GM18508 (cell line): ENCODE data around the gene LPP.

Experiments used
- ATAC-seq: cut with Tn5 transposase; IDR thresholded peaks from one replicate; pipeline ENCODE4 v1.9.1; 2021; ENCODE audit warnings: moderate number of reproducible peaks; ENCODE audit not compliant: insufficient read depth, unreplicated experiment

The LPP gene

GRCh38 chr3:188482929-188483328 is 329.0 kb downstream of the LPP start:
- no peak for ATAC-seq

GRCh38 chr3:188486126-188486525 is 332.2 kb downstream of the LPP start:
- ATAC-seq: no peak

- ATAC-seq: no peak
Measured at GRCh38 chr3:188486952-188487351, 333.0 kb downstream of the LPP start.

- no peak for ATAC-seq
Measured at GRCh38 chr3:188487652-188488051, 333.7 kb downstream of the LPP start.

- ATAC-seq: no peak
Measured at GRCh38 chr3:188488801-188489200, 334.8 kb downstream of the LPP start.

GRCh38 chr3:188489639-188490405 is 335.9 kb downstream of the LPP start:
- no peak for ATAC-seq

- ATAC-seq: no peak
Measured at GRCh38 chr3:188490416-188490815, 336.5 kb downstream of the LPP start.

GRCh38 chr3:188491276-188491687 is 337.3 kb downstream of the LPP start:
- no peak for ATAC-seq

GRCh38 chr3:188496390-188496789 is 342.4 kb downstream of the LPP start:
- no peak for ATAC-seq

GRCh38 chr3:188497021-188497420 is 343.1 kb downstream of the LPP start:
- no peak for ATAC-seq

- no peak for ATAC-seq
Measured at GRCh38 chr3:188503647-188504046, 349.7 kb downstream of the LPP start.

- ATAC-seq: no peak
Measured at GRCh38 chr3:188505151-188505550, 351.2 kb downstream of the LPP start.

GRCh38 chr3:188505911-188506310 is 352.0 kb downstream of the LPP start:
- no peak for ATAC-seq

- ATAC-seq: no peak
Measured at GRCh38 chr3:188506446-188506845, 352.5 kb downstream of the LPP start.

GRCh38 chr3:188507244-188507720 is 353.3 kb downstream of the LPP start:
- no peak for ATAC-seq

- ATAC-seq: no peak
Measured at GRCh38 chr3:188508454-188508853, 354.5 kb downstream of the LPP start.

- ATAC-seq: no peak
Measured at GRCh38 chr3:188509316-188509715, 355.4 kb downstream of the LPP start.

GRCh38 chr3:188510366-188510765 is 356.4 kb downstream of the LPP start:
- no peak for ATAC-seq

- ATAC-seq: no peak
Measured at GRCh38 chr3:188513662-188514328, 359.8 kb downstream of the LPP start.

- no peak for ATAC-seq
Measured at GRCh38 chr3:188516515-188516914, 362.6 kb downstream of the LPP start.

GRCh38 chr3:188518416-188518815 is 364.5 kb downstream of the LPP start:
- no peak for ATAC-seq
